Vagina (tissue), 2 donors: Measurements from ENCODE around the gene FOXC2.

Source experiments
- POLR2A ChIP-seq, 2 donors: fragments of 450-650 bp; IDR thresholded peaks; one replicate each; pipeline ENCODE4 v1.6.1; 2017; ENCODE audit warnings: antibody characterized with exemption in 2 of 2, mild to moderate bottlenecking in 2 of 2, moderate library complexity in 2 of 2
- TF ChIP-seq, protein P1 (sequence below), 3 experiments: fragments of 450-650 bp in 2 of 3; fragments of 200-600 bp in 1 of 3; sonication (generic) in 1 of 3; IDR thresholded peaks; one replicate each; pipeline ENCODE4 v1.5.1; 2017 to 2019; ENCODE audit warnings: antibody characterized with exemption in 3 of 3, mild to moderate bottlenecking in 2 of 3, moderate library complexity in 2 of 3

DNA sequence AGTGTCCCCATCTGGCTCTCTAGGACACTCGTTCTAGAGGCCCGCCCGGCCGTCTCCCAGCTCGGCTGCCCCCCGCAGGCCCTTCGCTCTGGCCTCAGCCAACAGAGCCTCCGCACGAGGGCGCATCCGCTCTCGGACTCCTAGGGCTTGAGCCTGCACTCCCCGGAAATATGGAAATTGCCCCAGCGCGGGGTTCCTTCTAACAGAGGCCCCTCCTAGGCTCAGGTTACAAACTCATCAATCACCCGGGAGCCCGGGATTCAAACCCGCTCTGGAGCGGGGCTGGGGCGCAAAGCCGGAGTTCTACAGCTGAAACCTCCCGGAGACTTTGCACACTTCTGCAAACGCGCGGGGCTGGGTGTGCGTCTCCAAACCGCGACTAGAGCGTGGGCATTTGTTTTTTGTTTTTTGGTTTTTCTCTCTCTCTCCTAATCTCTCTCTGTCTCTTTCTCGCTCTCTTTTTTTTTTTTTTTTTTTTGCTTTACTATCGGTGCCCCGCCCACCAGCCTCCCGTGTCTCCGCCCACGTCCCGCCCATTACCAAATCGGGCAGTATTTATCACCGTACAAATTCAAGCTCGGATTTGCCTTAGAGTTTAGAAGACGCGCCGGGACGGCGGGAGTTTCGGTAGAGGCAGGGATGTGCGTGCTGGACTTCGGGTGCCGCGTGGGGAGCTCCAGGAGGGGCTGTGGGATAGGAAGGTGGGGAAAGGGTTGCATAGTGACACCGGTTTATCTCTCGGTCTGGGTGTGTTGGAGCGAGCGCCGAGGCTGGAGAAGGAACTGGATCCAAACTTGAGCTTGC lies 9.3 kb downstream of the FOXC2 start:
- peak in 1 of 2 donors; percentile 39 for TF ChIP-seq POLR2A (IDR thresholded peaks at IDR 0.05)
- TF ChIP-seq, protein P1, sequence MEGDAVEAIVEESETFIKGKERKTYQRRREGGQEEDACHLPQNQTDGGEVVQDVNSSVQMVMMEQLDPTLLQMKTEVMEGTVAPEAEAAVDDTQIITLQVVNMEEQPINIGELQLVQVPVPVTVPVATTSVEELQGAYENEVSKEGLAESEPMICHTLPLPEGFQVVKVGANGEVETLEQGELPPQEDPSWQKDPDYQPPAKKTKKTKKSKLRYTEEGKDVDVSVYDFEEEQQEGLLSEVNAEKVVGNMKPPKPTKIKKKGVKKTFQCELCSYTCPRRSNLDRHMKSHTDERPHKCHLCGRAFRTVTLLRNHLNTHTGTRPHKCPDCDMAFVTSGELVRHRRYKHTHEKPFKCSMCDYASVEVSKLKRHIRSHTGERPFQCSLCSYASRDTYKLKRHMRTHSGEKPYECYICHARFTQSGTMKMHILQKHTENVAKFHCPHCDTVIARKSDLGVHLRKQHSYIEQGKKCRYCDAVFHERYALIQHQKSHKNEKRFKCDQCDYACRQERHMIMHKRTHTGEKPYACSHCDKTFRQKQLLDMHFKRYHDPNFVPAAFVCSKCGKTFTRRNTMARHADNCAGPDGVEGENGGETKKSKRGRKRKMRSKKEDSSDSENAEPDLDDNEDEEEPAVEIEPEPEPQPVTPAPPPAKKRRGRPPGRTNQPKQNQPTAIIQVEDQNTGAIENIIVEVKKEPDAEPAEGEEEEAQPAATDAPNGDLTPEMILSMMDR (IDR thresholded peaks at IDR 0.05): peak in 1 of 3 experiments; percentile 24
